Measurements from ENCODE around the gene NOL12.
"Not testable (repeated sequence)": the region's sequence is repeated elsewhere in the genome, so short reads cannot be mapped to it uniquely, and the experiment has no call there.

The NOL12 gene, protein sequence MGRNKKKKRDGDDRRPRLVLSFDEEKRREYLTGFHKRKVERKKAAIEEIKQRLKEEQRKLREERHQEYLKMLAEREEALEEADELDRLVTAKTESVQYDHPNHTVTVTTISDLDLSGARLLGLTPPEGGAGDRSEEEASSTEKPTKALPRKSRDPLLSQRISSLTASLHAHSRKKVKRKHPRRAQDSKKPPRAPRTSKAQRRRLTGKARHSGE

DNA sequence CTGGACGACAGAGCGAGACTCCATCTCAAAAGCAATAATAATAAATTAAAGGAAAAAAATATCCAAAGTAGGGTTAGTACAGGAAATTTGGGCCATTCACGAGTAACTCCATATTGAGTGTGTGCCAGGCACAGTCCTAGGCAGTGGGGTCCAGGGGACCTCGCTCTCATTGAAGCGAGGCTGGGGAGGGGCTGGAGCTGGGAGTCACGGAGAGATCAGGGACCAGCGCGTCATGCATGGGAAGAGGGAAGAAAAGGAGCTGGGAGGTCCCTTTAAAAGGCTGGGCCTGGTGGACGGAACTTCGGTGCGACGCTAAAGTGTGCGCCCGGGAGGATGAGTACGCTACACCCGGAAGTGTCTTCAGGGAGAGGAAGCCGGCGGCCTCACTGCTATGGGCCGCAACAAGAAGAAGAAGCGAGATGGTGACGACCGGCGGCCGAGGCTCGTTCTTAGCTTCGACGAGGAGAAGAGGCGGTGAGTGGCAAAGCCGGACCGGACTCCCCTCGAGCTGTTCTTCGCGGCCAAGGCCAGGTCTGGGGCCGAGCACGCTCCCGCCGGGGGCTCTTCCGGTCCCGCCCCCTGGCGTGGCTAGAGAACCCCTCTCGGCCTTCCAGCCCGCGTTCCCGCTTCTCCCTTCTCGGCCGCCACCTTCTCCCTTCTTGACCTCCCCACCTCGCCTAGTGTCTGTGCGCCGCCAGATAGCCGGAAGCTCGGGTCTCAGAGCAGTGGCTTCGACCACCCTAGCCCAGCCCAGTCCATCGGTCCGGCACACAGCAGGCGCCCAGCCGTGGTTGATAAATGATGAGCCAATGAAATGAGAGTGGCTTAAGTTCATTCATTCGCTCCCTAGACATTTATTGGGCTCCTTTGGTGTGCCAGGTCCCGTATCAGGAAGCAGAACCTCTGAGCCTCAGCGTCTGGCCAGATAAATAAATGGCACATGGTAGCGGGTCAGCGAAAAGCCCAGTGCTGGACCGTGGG, at the start of gene NOL12:
Gene NOL12 (plus strand): TSS at position 342 of the 981 bp plus-strand sequence. CDS start 50 bp downstream, at position 392.
- peak; percentile 84 for DNase-seq

DNA sequence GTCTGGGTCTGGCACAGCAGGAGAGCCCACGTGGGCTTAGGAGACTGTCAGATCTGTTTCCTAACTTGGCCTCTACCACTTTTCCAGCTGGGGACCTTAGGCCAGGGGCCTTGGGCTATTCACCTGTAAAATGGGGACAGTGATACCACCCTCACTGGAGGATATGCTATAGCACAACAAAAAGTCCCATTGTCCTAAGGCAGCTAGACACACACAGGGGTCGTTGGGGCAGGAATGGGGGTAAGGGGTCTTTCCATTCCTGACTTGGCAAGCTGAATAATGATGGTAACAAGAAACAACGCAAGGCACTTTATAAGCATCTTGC, 49.2 kb upstream of the NOL12 start:
- DNase-seq = no peak

DNA sequence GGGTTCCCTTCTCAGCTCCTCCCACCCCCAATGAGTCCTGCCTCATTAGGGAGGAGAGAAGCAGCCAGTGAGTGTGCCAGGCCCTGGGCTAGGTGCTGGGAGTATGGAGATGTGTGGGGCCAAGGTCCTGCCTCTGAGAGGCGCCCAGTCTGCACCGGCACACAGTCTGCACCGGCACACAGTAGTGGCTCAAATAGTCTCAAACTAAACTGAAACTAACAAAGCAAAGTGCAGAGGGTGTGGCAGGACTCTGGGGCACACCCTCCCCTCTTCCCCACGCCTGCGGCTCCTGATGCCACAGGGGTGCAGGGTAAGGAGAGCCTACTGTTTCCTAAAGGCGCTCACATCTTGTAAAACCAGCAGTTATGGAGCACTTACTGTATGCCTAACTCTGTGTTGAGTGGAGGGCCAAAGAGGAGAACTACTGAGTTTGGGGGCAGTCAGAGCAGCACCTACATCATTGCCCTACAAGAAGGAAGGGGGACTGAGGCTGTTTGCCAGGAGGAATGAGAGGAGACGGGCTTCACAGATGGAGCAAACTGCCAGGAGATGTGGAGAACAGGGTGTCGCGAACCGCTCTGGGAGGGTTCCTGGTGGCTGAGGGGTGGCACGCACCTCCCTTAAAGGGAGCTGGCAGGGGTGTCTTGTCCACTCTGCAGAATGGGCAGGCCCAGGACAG, 47.6 kb upstream of the NOL12 start:
- DNase-seq = peak; percentile 48

DNA sequence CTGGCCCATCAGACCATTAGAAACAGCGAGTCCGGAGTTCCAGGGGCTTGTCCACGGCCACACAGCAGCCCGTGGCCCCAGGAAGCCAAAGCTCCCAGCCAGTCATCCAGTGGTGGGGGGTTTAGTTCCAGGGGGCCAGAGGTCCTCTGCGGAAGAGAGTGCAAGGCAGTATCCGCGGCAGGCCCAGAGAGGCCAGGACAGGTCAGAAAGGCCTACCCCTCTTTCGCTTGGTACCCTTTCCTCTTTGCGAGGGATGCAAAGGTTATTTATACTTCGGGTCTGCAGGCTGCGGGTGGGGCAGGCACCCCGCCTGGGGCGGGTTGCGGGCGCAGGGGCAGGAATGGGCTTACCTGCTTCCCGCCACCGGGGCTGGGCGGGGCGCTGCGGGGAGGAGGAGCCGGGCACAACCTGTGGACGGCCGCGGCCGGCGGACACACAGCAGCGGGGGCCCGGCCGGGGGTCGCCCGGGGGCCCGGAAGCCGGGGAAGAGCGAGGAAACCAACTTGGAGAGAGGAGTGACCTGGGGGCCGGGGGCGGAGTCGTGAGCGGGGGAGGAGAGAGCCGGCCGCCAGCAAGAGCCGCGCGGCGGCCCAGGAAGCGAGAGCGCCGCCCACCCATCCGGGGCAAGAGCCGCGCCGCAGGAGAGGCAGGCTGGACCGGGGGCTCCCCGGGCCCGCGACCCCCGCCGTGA, 46.9 kb upstream of the NOL12 start, which contains the start of gene SH3BP1:
Gene SH3BP1 (plus strand): TSS at position 600 of the 691 bp plus-strand sequence. CDS start 119 bp downstream, outside the sequence.
- peak; percentile 66 for DNase-seq

DNA sequence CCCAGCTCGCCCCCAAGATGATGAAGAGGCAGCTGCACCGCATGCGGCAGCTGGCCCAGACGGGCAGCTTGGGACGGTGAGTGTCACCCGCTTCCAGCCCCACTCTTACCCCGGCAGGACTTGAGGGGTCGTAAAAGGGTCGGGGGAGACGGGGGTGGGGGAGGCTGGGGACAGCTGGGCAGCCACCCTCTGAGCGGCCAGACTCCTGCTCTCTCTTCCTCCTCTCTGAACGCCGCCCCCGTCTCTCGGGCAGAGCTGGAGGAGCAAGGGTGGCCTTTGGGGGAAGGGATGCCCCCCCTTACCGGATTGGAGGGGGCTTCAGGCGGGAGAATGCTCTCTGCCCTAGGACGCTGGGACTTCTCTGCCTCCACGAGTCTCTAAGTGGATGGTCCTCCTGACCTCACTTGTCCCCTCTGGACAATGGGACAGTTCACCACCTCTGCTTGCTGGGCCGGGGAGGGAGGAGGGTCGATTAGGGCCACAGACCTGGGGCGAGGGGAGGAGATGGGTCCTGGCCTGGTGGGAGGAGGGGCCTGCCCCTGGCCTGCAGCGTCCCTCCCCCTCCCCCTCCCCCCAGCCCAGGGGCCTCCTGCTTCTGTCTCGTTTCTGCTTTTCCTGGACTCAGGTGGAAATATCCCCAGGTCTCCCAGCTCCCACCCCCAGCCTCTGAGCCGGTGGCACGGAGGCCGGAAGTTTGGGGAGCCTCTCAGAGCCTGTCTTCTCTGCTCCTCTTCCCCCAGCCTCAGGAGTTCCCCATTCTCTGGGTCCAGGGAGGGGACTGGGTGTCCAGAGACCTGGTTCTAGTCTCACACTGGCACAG, 46.2 kb upstream of the NOL12 start:
- DNase-seq = peak; percentile 42

DNA sequence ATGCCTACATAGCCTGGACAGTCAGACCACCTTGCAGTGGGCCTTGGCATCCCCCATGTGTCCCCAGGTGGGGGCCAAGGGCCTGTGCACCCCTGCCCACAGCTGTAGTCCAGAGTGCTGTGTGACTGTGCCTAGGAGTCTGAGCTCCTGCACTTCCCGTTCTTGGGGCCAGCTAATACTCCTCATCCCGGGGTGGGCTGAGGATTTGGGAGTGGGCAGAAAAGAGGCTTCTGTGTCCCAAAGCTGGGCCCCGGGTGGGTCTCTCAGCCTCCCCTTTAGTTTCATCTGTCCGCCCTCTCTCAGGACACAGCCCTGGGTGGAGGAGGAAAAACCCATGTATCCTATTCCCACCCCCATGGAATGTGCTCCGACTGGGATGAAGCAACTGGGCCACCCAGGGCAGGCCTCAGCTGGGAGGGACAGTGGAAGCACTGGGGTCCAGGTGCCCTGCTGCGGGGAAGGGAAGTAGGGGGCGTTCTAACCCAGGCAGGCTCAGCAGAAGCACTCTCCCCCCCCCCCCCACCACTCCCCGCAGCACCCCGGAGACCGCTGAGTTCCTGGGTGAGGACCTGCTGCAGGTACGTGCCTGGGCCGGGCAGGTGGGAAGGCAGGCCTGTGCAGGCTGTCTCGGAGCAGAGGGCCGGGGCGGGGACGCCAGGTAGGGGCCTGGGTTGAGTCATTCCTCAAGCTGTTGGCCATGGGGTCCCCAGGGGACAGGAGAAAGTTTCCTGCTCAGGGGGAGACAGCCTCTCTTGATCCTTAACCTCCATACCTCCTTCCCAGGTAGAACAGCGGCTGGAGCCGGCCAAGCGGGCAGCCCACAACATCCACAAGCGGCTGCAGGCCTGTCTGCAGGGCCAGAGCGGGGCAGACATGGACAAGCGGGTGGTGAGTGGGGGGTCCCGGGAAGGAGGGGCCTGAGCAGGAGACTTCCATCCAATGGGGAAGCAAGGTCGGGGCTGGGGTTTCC, 45.3 kb upstream of the NOL12 start:
- DNase-seq = no peak

DNA sequence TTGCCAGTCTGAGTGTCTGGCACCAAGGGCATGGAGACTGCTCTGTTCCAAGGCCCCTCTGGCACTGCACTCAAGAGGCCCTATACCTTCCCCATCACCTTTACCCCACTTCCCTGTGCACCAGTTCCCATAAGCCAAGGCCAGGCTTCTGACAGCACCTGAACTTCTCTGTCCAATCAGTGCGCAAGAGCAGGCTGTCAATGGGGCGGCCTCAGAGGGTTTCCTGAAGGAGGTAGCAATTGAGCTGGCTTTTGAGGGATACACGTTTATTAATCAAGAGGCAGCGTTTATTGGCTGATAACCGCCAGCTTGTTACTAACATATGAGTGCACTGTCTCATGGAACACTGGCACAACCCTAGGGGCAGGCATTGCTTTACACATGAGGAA, 44.6 kb upstream of the NOL12 start:
- no peak for DNase-seq

DNA sequence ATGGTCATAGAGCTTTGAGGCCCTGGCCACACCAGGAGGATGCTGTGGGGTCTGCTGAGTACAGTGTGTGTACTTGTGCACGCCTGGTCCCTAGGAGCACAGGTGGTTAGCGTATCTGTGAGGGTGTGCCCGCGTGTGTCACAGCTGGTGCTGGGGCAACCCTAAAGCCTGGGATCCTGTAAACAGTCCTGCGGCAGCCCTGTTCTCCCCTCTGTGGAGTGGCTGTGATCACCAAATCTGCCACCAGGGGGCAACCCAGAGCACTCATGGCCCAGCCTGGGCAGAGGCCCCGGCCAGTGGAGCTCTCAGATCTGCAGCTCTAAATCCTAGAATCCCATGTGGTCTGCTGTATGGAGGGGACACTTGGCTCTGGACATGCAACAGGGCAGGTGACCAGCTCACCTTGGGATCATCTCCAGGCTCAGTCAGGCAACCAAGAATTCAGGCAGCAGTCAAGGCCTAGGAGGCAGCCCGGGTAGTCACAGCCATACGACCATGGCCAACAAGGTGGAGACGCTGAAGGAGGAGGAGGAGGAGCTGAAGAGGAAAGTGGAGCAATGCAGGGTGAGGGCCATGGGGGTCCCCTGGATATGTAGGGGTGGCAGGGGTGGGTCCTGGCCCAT, 42.8 kb upstream of the NOL12 start:
- DNase-seq = peak; percentile 93

DNA sequence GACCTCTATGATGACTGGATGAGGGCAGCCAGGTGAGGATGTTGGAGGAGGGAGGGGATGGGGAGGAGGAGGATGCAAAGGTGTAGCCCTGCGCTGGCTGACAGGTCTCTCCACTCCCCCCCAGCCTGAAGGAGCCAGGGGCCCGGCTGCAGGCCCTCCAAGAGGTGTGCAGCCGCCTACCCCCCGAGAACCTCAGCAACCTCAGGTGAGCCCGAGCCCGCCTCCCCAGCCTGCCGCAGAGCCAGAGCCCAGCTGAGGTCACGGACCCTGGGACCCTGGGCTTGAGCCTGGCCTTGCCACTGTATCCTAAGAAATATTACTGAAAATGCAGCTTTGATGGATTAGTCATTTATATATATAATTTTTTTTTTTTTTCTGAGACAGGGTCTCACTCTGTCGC, 38.8 kb upstream of the NOL12 start:
- no peak for DNase-seq

DNA sequence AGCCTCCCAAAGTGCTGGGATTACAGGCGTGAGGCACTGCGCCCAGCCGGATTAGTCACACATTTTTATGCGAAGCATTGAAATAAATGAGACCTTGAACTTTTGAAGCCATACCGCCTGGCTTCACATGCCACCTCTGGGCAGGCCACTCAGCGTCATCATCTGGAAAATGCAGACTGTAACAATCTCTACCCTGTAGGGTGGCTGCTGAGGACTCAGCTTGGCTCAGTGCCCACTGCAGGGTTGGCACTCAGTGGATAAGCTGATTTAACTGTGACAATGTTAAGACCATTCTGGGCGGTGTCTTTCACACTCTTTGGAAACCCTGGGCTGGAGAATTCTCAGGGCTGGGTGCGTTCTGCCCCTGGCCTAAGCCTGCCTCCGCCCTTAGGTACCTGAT, 38.2 kb upstream of the NOL12 start:
- no peak for DNase-seq

DNA sequence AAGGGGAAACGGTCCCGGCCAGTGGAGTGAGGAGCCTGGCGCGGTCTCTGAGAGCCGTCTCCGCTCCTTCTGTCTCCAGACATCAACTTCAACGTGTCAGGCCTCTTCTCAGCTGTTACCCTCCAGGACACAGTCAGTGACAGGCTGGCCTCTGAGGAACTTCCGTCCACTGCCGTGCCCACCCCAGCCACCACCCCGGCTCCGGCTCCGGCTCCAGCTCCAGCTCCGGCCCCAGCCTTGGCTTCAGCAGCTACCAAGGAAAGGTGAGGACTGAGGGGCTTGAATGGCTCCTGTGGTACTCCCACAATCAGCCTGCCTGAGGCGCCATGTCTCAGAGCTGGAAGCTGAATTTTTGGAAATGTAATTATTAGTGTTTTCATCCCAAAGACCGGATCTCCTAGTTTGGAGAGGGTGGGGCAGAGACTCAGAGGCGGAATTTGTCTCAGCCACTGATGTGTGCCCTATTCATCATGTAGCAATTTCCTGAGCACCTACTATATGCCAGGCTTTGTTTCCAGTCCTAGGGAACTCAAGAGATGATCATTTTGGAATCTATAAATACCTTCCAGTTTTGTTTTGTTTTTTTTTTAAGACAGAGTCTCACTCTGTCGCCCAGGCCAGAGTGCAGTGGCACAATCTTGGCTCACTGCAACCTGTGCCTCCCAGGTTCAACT, 35.5 kb upstream of the NOL12 start:
- no peak for DNase-seq

DNA sequence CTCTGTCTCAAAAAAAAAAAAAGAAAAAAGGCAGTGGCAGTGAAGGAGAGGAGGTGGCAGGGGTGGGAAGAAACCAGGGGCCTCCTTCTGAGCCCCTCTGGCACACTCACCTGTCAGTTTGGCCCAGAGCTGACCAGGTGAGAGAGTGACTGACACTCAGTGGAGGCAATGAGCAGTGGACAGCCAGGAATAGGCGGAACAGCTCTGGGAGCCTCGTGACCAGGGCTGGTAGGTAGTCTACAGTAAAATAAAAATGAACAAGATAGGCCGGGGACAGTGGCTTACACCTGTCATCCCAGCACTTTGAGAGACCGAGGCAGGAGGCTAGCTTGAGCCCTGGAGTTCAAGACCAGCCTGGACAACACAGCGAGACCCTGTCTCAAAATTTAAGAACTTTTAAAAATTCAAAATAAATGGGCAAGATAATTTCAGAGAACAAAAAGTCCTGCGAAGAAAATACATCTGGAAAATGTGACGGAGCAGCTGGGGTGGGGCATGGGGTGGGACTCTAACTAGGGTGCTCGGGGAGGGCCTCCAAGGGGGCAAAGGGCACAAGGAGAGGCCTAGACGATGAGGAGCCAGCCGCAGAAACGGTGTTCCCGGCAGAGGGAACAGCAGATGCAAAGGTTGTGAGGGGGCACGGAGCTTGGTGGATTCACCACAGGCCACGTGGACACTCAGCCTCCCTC, 31.4 kb upstream of the NOL12 start:
- DNase-seq = no peak

DNA sequence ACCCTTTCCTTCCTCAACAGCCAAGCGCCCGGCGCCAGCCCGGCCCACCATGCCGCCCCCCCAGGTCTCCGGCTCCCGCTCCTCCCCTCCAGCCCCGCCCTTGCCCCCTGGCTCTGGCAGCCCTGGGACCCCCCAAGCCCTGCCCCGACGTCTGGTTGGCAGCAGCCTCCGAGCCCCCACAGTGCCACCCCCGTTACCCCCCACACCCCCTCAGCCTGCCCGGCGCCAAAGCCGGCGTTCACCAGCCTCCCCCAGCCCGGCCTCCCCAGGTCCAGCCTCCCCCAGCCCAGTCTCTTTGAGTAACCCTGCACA, 30.9 kb upstream of the NOL12 start:
- DNase-seq = no peak

DNA sequence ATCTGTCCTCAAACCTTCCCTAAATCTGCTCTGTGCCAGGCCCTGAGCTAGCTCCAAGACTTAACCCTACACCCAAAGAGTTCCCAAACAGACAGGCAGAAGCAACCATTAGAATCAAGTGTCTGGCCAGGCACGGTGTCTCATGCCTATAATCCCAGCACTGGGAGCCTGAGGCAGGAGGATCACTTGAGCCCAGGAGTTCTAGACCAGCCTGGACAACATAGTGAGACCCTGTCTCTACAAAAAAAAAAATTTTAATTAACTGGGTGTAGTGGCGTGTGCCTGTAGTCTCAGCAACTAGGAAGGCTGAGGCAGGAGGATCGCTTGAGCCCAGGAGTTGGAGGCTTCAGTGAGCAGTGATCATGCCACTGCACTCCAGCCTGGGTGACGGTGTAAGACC, 29.6 kb upstream of the NOL12 start:
- not testable (repeated sequence) for DNase-seq

DNA sequence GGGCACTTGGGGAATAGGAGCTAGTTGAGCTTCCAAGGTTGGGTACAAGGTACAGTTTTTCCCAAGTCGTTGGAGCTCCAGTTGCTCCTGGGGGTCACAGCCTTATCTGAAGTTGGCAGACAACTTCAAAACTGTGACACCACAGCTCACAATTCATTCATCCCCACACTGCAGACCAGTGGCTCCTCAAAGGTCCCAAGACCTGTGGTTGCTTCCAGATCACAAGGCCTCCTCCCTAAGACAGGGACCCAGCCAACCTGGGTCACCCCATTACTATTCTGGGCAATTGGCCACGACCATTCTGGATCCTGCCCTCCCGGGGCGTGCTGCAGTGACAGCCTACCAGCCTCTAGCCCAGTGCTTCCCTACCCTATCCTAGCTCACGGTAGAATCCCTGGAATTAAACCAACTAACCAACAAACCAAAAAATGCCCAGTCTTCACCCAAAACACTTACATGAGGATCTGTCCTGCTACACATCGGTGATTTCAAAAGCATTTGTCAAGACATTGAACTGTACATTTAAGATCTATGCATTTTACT, 28.5 kb upstream of the NOL12 start:
- DNase-seq = no peak

DNA sequence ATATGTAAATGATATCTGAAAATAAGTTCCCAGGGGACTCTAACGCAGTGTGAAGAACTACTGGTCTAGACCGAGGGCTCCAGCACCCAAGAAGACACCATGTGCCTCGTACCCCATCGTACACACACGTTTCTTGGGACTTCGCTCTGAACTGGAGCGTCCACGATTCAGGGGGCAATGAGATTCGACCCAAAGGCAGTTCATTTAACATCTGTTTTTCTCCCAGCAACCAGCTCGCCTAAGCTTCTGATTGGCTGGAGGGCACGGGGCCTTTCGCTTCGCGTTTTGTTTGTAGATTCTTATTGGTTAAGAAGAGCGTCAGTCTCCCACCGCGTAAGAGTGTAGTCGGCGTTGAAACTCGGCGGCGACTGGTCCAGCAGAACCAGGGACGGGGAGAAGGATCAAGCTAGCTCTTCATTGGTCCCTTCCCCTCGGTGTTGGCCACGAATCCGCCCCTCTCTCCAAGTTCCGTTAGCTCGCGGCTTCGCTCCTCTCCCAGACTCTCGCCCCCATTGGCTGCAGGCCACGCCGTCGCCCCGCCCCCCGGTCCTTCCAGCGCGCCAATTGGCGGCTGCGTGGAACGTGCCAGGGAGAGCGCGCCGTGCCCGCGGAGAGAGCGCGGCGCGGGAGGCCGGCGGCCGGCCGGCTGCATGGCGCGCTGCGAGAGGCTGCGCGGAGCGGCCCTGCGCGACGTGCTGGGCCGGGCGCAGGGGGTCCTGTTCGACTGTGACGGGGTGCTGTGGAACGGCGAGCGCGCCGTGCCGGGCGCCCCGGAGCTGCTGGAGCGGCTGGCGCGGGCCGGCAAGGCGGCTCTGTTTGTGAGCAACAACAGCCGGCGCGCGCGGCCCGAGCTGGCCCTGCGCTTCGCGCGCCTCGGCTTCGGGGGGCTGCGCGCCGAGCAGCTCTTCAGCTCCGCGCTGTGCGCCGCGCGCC, 27.7 kb upstream of the NOL12 start, which contains the start of gene PDXP:
Gene PDXP (plus strand): TSS at position 591 of the 933 bp plus-strand sequence. CDS start 60 bp downstream, at position 651.
- DNase-seq = peak; percentile 99

DNA sequence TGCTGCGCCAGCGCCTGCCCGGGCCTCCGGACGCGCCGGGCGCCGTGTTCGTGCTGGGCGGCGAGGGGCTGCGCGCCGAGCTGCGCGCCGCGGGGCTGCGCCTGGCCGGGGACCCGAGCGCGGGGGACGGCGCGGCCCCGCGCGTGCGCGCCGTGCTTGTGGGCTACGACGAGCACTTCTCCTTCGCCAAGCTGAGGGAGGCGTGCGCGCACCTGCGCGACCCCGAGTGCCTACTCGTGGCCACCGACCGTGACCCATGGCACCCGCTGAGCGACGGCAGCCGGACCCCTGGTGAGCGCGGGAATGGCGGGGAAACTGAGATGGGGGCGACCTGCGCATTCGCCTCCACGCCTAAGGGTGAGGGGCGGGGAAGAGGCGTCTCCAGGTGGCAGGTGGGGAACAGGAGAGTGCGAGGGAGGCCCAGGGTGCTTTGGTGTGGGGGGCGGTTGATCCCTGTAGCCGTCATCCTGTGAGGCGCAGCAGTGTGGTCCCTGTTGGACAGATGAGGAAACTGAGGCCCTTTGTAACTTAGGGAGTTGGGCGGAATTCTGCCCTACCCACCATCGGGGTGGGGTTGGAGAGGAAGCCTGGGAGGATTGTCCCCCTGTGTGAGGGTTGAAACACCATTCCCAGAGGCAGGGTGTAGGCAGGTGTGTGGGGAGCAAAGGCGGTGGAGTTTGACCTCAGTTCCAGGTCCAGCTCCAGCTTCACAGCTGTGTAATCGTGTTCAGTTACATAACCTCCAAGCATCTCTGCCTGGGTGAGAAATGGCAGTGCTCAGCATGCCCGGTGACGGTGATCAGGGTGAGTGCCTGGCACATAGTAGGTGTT, 26.9 kb upstream of the NOL12 start:
- no peak for DNase-seq

Data from activated CD4-positive, alpha-beta T cell treated with anti-CD3 and anti-CD28 coated beads for 48 hours (primary cell).